GM12878 (cell line): ENCODE results near the gene MACF1.

ENCODE experiments used
- HDAC2 ChIP-seq: fragments of 200-600 bp; sonication (generic); IDR thresholded peaks from 2 replicates; pipeline ENCODE4 v1.6.1; 2017
- HDAC6 ChIP-seq: fragments of 200-600 bp; sonication (generic); IDR thresholded peaks from one replicate; pipeline ENCODE4 v1.8.0; 2017; ENCODE audit warnings: antibody characterized with exemption; ENCODE audit not compliant: unreplicated experiment
- SPI1 ChIP-seq: IDR thresholded peaks from 2 replicates; pipeline ENCODE4 v1.6.1; 2011; ENCODE audit warnings: low read depth, mild to moderate bottlenecking, low read length, moderate library complexity, borderline replicate concordance; ENCODE audit not compliant: insufficient read depth
- TF ChIP-seq, protein P1 (sequence below), 3 experiments: IDR thresholded peaks in 2 of 3; conservative IDR thresholded peaks in 1 of 3; 2 replicates each; pipeline ENCODE4 v1.5.1; 2011; ENCODE audit warnings: low read depth in 3 of 3, low read length in 3 of 3, mild to moderate bottlenecking in 3 of 3, control low read depth in 2 of 3, moderate library complexity in 2 of 3, inconsistent platforms in 1 of 3, mixed read lengths in 1 of 3; ENCODE audit not compliant: control insufficient read depth in 2 of 3, insufficient read depth in 1 of 3; ENCODE audit errors: extremely low read depth in 1 of 3

- no peak for TF ChIP-seq HDAC2
- no peak for TF ChIP-seq HDAC6
- TF ChIP-seq, protein P1, sequence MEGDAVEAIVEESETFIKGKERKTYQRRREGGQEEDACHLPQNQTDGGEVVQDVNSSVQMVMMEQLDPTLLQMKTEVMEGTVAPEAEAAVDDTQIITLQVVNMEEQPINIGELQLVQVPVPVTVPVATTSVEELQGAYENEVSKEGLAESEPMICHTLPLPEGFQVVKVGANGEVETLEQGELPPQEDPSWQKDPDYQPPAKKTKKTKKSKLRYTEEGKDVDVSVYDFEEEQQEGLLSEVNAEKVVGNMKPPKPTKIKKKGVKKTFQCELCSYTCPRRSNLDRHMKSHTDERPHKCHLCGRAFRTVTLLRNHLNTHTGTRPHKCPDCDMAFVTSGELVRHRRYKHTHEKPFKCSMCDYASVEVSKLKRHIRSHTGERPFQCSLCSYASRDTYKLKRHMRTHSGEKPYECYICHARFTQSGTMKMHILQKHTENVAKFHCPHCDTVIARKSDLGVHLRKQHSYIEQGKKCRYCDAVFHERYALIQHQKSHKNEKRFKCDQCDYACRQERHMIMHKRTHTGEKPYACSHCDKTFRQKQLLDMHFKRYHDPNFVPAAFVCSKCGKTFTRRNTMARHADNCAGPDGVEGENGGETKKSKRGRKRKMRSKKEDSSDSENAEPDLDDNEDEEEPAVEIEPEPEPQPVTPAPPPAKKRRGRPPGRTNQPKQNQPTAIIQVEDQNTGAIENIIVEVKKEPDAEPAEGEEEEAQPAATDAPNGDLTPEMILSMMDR (IDR thresholded peaks at IDR 0.05 in 2 of 3, conservative IDR thresholded peaks at IDR 0.05 in 1 of 3; ENCODE audit: control insufficient read depth in 2 of 3, extremely low read depth in 1 of 3, insufficient read depth in 1 of 3, low read depth in 3 of 3, low read length in 3 of 3), result no peak
- TF ChIP-seq SPI1, result no peak
Observed at GRCh38 chr1:39359028-39359570, 154.6 kb downstream of the MACF1 start.
